RWPE2 (cell line): Measurements from ENCODE around the gene DNAH2.

Source experiments
- ATAC-seq: fragments of 200-7000 bp; cut with Tn5 transposase; 3 replicates; pipeline ENCODE4 v1.9.1; 2021; ENCODE audit warnings: low read depth
- DNase-seq: peaks from one replicate; pipeline ENCODE4 v3.0.0-alpha.2; 2020; ENCODE audit warnings: low spot score
- H3K27ac ChIP-seq: fragments of 450-650 bp; 2 replicates; pipeline ENCODE4 v1.5.1; 2017; ENCODE audit warnings: mild to moderate bottlenecking; ENCODE audit not compliant: poor library complexity, severe bottlenecking
- H3K27me3 ChIP-seq: fragments of 250-450 bp; sonication (Bioruptor Pico); 2 replicates; pipeline ENCODE4 v1.5.1; 2021; ENCODE audit warnings: mild to moderate bottlenecking, moderate library complexity; ENCODE audit not compliant: insufficient read depth, poor library complexity, severe bottlenecking
- H3K36me3 ChIP-seq: fragments of 250-450 bp; sonication (Bioruptor Pico); 2 replicates; pipeline ENCODE4 v1.5.1; 2020; ENCODE audit warnings: low read depth, mild to moderate bottlenecking, moderate library complexity
- H3K4me1 ChIP-seq: fragments of 250-450 bp; sonication (Bioruptor Pico); 2 replicates; pipeline ENCODE4 v1.5.1; 2021; ENCODE audit warnings: mild to moderate bottlenecking, moderate library complexity; ENCODE audit not compliant: insufficient read depth, poor library complexity, severe bottlenecking
- H3K4me3 ChIP-seq: fragments of 250-450 bp; sonication (Bioruptor Pico); 2 replicates; pipeline ENCODE4 v1.5.1; 2021; ENCODE audit warnings: mild to moderate bottlenecking, moderate library complexity; ENCODE audit not compliant: severe bottlenecking
- H3K9me3 ChIP-seq: fragments of 250-450 bp; sonication (Bioruptor Pico); 2 replicates; pipeline ENCODE4 v1.5.1; 2021; ENCODE audit warnings: mild to moderate bottlenecking, moderate library complexity; ENCODE audit not compliant: severe bottlenecking
- TF ChIP-seq, protein P1 (sequence below): fragments of 450-650 bp; IDR thresholded peaks from one replicate; pipeline ENCODE4 v1.5.1; 2017; ENCODE audit warnings: mild to moderate bottlenecking, moderate library complexity; ENCODE audit not compliant: poor library complexity, severe bottlenecking

The DNAH2 gene

GRCh38 chr17:7747635-7748071, 30.1 kb downstream of the DNAH2 start:
- Histone ChIP-seq H3K27ac (peak overlapping the region; percentile 28), H3K27me3 (no peaks in the 10 kb centered on the region), H3K4me3 (no peak overlapping the region), H3K36me3 (no peaks in the 10 kb centered on the region), H3K4me1 (peaks cover 25% of the 10 kb centered on the region), H3K9me3 (peaks cover 9% of the 10 kb centered on the region)
- DNase-seq (no peak), ATAC-seq (no peak)
- TF ChIP-seq, protein P1, sequence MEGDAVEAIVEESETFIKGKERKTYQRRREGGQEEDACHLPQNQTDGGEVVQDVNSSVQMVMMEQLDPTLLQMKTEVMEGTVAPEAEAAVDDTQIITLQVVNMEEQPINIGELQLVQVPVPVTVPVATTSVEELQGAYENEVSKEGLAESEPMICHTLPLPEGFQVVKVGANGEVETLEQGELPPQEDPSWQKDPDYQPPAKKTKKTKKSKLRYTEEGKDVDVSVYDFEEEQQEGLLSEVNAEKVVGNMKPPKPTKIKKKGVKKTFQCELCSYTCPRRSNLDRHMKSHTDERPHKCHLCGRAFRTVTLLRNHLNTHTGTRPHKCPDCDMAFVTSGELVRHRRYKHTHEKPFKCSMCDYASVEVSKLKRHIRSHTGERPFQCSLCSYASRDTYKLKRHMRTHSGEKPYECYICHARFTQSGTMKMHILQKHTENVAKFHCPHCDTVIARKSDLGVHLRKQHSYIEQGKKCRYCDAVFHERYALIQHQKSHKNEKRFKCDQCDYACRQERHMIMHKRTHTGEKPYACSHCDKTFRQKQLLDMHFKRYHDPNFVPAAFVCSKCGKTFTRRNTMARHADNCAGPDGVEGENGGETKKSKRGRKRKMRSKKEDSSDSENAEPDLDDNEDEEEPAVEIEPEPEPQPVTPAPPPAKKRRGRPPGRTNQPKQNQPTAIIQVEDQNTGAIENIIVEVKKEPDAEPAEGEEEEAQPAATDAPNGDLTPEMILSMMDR, result no peak

GRCh38 chr17:7748076-7748775, 30.7 kb downstream of the DNAH2 start:
- ATAC-seq (no peak), DNase-seq (no peak)
- Histone ChIP-seq H3K27ac (peak overlapping the region; percentile 28), H3K9me3 (peaks cover 9% of the 10 kb centered on the region), H3K4me3 (no peak overlapping the region), H3K27me3 (no peaks in the 10 kb centered on the region), H3K4me1 (peaks cover 25% of the 10 kb centered on the region), H3K36me3 (no peaks in the 10 kb centered on the region)
- TF ChIP-seq, protein P1, result no peak

- peaks cover 9% of the 10 kb centered on the region for H3K9me3 ChIP-seq
- ATAC-seq, result peak; percentile 61
- peaks cover 33% of the 10 kb centered on the region for H3K4me1 ChIP-seq
- peak overlapping the region; percentile 72 for H3K27ac ChIP-seq
- TF ChIP-seq, protein P1, result no peak
- H3K27me3 ChIP-seq, result no peaks in the 10 kb centered on the region
- H3K4me3 ChIP-seq, result no peak overlapping the region
- no peaks in the 10 kb centered on the region for H3K36me3 ChIP-seq
- no peak for DNase-seq
These were observed 32.8 kb downstream of the DNAH2 start for GRCh38 chr17:7750321-7750821.

GRCh38 chr17:7754656-7755055, 37.1 kb downstream of the DNAH2 start:
- no peak for DNase-seq
- Histone ChIP-seq H3K27ac (peak overlapping the region; percentile 69), H3K9me3 (peaks cover 7% of the 10 kb centered on the region), H3K4me3 (no peak overlapping the region), H3K36me3 (no peaks in the 10 kb centered on the region), H3K27me3 (no peaks in the 10 kb centered on the region), H3K4me1 (peaks cover 22% of the 10 kb centered on the region)
- ATAC-seq, result no peak
- TF ChIP-seq, protein P1, result no peak
